GM19023 (cell line): ENCODE results near the gene SORCS3.

ENCODE experiments used
- ATAC-seq: cut with Tn5 transposase; IDR thresholded peaks from one replicate; pipeline ENCODE4 v1.9.1; 2021; ENCODE audit warnings: mild to moderate bottlenecking, moderate library complexity; ENCODE audit not compliant: unreplicated experiment

SORCS3 gene

DNA sequence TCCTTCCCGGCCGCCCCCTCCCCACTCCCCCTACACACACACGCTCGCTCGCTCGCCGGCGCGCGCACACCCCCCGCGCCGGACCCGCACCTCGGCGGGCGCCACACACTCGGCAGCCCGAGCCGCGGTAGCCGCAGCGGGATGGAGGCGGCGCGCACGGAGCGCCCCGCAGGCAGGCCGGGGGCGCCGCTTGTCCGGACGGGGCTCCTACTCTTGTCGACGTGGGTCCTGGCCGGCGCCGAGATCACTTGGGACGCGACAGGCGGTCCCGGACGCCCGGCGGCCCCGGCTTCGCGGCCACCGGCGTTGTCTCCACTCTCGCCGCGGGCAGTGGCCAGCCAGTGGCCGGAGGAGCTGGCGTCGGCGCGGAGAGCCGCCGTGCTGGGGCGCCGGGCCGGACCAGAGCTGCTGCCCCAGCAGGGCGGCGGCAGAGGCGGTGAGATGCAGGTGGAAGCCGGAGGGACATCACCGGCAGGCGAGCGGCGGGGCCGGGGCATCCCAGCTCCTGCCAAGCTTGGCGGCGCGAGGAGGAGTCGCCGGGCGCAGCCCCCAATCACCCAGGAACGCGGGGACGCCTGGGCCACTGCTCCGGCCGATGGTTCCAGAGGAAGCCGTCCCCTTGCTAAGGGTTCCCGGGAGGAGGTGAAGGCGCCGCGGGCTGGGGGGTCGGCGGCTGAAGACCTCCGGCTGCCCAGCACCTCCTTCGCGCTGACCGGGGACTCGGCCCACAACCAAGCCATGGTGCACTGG lies at the start of gene SORCS3:
SORCS3 (plus strand) TSS at position 104 of the 750 bp plus-strand sequence.
- no peak for ATAC-seq

GRCh38 chr10:104591441-104591840 lies 49.6 kb upstream of the SORCS3 start:
- ATAC-seq = no peak

DNA sequence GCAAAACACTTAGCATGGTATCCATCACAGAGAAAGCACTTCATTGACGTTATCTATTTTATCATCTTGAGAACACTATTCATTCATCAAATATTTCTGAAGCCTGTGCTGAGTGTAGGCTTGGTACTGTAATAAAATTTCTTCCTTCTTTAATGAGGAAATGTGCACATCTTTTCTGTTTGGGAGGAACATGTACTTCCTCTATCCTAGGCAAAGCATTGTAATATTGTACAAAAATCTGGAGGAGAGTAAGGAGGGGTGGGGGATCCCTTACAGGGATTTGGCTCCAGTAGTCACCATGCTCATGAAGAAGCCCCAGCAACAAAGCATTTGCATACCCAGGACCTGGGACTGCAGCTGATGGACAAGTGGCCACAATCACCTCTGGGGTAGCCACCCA lies 39.9 kb upstream of the SORCS3 start:
- no peak for ATAC-seq

DNA sequence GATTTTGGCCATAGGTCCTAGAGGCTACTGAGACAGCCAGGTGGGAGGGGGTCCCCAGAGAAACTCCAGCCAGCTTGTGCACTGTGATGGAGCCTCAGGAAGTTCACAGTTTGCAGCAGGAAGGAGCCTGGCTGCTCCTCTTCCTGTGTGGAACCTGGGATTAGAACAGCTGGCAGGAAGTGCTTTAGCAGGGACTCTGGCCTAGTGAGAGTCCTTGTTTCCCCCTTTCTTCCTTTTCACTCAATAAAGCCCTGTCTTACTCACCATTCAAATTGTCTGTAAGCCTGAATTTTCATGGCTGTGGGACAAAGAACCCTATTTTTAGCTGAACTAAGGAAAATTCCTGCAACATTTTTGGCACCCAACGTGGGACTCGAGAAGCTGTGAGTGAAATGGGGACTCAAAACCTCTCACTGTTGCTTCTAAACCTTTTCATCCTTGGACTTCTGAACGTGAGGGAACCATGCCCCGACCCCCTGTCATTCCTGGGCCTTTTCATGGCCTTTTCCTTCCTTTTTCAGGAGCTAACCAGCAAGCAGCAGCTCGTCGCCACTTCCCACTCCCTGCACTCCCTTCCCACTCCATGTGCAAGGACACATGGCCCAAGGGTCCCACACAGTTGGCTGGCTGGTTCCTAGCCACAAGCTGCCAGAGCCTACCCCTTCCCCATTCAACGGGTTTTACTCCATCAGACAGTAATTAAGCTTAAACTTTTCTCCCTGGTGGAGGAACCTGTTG lies 32.8 kb upstream of the SORCS3 start:
- no peak for ATAC-seq

DNA sequence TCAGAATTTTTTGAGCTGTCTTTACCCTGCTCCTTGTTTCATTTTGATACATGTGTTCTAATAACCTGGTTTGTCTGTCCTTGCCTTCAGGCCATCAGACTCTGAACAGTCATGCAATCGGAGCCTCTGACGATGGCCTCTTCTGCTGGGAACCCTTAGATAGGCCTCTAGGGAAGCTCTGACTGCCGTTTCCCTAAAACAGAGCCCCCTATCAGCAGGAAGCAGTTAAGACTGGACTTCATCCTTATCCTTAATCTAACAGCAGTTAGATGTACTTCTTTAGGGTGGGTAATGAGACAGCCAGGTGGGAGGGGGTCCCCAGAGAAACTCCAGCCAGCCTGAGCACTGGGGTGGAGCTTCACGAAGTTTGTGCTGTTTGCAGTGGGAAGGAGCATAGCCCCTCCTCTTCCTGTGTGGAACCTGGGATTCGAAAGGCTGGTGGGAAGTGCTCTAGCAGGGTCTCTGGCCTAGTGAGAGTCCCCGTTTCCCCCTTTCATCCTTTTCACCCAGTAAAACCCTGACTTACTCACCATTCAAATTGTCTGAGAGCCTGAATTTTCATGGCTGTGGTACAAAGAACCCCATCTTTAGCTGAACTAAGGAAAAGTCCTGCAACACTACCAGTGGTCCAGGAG lies 28.4 kb upstream of the SORCS3 start:
- no peak for ATAC-seq

DNA sequence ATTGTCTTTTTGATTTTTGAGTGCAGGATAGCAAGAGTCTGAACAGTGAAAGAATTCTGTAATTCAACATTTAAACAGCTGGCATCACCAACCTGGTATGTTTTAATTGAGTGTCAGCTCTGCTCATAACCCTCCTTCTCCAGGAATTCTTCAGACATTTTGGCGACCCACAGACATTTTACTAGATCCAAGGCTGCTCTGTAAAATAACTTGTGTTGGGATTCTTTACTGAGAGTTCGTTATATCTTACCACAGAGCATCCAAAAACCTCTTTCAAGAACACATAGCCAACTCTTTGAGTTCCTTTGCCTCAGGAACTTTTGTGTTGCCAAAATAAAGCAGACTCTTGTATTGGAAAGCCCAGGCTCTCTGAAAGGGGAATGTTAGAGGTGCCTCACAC lies 27.7 kb upstream of the SORCS3 start:
- no peak for ATAC-seq

DNA sequence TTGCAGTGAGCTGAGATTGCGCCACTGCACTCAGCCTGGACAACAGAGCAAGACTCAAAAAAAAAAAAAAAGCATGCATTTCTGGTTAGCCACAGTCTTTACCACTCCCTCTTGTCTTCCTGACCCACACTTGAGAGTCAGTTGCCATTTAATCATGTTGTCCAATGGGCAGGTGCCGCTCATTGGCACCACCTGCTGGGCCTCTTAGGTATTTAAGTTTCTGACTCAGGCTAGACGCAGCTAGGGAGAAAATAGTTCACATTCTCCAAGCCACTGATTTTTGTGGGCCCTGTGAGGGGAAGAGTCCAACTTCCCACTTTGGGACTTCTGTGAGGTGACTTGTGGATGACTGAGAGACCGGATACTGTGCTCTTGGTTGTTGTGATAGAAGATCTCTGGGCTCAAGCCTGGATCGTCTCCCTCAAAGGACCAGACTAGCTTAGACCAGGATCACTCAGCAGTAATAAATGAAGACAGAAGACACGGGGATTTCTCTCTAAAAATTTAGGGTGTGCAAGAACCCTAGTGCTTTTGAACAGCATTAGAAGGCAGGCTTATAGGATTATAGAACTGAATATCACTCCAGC lies 26.8 kb upstream of the SORCS3 start:
- ATAC-seq = peak; percentile 64

GRCh38 chr10:104615136-104615535 lies 26.0 kb upstream of the SORCS3 start:
- no peak for ATAC-seq

DNA sequence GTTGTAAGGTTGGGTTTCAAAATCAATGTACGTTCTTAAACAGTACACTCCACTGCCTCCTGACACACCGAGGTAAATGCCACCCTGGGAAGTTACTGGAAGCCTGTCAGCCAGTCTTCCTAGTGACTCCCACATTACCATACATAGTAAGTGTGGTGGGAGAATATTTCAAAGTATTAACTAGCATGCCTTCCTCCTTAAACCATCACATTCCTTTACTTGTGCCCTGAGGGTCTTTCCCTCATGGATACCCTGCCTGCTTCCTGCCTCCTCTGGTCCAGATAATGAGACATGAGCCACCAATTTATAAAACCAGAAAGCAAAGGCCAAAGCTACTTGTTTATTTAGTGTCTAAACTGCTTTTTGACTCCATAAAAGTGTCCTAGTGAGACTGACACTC lies 23.3 kb upstream of the SORCS3 start:
- no peak for ATAC-seq

GRCh38 chr10:104622175-104622574 lies 18.9 kb upstream of the SORCS3 start:
- ATAC-seq = no peak

DNA sequence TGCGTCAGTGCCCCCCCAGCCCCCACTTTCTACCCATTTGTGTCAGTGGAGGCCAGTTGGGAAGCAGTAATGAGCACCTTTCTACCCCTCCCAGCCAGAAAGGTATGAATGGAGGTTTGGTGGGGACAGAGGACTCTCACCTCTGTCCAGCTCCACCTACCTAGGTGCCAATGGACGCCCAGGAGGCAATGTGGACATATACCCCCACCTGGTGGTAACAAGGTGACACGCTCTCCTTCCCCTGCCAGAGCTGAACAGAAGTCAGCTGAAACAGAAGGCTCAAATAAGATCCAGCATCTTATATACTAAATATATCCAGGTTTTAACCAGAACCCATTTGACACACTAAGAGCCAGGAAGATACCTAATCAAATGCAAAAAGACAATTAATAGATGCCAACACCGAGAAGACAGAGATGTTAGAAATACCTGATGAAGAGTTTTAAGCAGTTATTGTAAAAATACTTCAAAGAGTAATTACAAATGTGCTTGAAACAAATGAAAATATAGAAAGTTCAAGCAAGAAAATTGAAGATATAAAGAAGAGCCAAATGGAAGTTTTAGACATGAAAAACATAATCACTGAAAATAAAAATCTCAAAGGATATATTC lies 18.4 kb upstream of the SORCS3 start:
- ATAC-seq = no peak

DNA sequence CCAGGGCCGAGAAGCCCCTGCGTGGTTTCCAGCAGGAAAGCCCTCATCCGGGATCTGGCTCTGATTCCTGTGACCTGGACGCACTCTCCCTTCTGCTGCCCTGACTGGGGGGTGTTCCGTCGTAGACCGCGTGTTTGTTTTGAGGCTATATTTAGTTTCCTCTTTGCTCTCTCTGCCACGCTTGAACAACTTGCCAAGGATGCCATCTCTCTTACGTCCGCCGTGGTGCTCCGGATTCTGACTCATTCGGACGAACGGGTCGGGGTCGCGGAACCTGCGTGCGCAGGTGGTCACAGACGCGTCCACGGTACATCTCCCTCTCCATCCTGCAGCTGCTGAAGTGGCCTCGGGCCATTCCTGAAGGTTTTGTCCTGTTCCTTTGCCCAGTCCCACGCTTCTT lies 10.4 kb upstream of the SORCS3 start:
- ATAC-seq = no peak

- ATAC-seq = no peak
These were observed 9.1 kb upstream of the SORCS3 start for GRCh38 chr10:104631946-104632345.

DNA sequence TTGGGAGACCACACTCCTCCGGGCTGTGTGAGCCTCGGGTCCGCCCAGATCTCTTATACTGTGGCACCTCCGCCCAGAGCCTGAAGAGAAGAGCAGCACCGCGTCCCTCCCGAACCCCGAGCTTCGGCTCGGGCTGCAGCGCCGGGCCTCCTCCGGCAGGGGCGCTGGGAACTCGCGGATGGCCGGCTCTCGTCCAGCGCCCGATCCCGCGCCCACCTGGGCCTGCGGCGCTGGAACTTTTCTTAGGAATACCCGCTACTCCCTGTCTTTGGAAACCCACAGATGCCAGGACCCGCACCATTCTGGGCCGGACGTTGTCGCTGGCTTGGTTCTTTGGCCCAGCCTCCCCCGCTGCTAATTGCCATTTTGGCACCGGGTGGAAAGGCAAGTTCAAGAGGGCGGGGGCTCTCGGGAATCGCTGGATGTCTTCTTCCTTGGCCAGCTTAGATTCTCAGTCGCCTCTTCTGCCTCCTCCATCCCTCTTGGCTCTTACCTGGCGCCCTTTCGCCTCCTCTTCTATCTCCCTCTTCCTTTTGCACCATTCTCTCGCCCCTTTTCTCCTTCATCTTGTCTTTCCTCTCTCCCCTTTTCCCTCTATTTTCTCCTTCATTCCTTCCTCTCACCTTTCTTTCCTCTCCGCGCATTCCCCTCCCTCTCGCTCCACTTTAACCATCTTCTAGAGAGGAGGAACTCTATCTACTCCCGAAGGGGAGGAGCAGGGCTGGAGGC lies 2.1 kb upstream of the SORCS3 start:
- ATAC-seq = no peak

- no peak for ATAC-seq
These were observed 1.3 kb upstream of the SORCS3 start for GRCh38 chr10:104639590-104640338.

DNA sequence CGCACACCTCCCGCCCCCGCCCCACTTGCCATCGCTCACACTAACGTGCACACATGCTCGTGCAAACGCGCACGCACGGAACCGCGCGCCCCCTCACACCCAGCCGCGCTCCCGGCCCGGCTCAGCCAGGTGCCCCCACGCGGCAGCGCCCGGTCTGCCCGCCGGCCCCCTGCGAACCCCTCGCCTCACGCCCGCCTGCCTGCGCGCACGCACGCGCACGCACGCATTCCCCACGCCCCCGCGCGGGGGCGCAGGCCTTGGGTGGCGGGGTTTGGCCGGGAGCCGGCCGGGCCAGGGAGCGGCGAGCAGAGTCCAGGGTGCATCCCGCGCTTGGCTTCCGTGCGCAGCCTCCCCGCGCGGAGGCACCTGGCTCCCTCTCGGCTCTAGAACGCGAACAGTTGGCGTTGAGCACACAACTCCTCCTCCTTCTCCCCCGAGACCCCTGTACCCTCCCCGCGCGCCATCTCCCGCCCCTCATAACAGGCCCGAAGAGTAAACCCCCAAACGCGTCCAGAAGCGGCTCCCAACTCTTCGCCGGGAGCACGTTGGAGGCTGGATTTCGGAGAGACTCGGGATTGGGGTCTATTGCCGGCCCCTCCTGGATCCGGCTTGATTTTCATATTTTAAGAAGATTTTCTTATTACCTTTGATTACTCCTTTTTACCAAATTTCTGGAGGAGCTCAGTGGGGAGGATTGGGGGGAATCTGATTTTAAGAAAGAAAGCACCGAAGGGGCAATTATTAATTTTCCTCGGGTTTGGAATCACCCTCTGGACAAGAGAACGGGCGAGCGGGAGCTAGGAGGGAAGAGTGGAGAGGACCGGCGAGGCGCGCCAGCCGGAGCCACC lies 527 bp upstream of the SORCS3 start:
- ATAC-seq = no peak

DNA sequence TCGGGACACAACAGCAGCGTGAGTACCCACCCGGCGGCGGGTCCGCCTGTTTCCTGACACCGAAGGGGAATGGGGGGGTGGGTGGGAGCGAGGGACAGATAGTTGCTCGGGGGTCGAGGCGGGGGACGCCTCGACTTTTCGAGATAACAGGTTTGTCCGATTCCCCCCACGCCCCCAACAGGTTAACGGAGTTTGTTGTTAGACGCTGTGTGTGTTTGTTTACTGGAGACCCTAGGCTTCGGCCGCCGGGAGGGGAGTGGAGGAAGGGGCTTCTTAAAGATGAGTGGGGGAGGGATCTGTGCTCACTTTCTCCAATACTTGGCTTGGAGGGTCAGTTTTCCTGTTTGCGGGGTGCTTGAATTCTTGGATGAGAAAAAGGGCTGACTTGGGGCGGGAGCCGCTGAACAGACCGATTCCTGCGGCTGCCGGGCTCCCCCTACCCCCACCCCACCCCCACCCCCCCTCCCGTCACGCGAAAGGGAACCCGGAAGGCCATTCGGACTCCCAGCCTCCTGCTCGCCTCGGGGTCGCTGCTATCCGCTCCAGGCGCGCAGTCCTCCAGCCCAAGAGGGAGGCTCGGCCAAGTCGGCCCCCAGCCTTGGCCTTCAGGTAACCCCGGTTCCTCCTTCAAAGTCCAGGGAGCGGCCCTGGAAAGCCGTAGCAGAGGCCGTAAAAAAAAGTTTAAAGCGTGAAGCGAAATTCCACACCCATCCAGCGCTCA lies 1.0 kb downstream of the SORCS3 start:
- ATAC-seq = no peak

DNA sequence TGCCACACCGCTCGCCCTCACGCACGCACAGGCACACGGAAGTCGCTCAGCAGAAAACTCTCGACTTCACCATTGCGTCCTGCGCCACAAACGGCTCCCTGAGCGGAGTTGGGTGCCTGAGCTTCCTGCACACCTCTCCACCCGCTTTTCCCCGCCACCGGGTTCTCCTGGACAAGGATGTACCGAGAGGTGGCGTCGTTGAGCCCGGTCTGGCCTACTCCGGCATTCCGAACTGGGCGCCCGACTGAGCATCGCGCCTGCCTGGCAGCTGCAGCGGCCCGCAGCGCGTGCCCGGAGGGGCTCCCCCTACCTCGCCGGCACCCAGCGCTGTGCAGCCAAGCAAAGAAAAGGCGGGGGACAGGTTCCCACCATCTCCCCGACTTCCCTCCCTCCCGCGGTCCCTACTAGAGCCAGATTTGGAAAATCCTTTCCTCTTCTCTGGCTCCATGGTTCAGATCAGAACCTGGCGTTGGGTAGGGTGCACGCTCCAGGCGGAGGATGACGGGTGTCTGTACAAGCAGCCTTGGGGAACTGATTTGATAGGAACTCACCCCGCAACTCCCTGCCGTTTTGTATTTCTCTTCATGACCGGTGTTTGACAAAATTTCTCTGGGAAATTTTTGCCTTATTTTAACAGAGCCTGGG lies 1.7 kb downstream of the SORCS3 start:
- ATAC-seq = no peak
